Erythroblast (primary cell): ENCODE measurements around the gene DNAJC6.
A peak's percentile ranks its signal among the peaks of the same experiment; 100 is the strongest.
"Not testable (repeated sequence)": the region's sequence is repeated elsewhere in the genome, so short reads cannot be mapped to it uniquely, and the experiment has no call there.

Experiments used
- DNase-seq, 2 experiments: peaks; one replicate each; lab custom pipeline; 2025; lab: John Stamatoyannopoulos, UW
- GATA1 ChIP-seq: IDR thresholded peaks from 2 replicates; pipeline ENCODE4 v1.6.1; 2011; ENCODE audit warnings: low read depth, mild to moderate bottlenecking, control low read depth, low read length, moderate library complexity
- POLR2A ChIP-seq: IDR thresholded peaks from 2 replicates; pipeline ENCODE4 v1.6.1; 2011; ENCODE audit warnings: mild to moderate bottlenecking, low read length

Gene DNAJC6

DNA sequence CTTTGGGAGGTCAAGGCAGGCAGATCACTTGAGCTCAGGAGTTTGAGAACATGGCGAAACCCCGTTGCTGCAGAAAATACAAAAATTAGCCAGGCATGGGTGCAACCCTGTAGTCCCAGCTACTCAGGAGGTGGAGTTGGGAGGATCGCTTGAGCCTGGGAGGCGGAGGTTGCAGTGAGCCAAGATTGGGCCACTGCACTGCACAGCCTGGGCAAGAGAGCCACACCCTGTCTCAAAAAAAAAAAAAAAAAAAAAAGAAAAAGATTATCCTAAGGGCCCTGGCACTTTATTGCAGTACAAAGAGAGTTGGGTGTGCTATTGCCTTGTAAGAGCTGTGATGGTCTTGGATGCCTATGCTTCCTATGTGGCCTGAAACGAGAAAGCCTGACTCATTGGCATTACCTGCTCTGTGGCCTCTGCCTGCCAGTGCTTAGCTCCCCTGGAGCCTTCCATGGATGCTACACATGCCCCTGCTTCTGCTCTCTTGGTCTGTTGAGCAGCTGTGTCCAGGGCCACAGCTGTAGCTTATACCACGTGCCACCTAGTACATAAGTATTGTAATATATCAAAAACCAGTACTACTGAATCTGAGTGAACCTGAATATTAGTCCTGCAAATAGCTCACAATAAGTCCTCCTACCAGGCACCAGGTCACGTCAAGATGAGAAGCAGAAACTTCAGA is 45.8 kb downstream of the DNAJC6 start:
- DNase-seq = peak; percentile 62 to 66
- TF ChIP-seq GATA1 (no peak), POLR2A (no peak)

DNA sequence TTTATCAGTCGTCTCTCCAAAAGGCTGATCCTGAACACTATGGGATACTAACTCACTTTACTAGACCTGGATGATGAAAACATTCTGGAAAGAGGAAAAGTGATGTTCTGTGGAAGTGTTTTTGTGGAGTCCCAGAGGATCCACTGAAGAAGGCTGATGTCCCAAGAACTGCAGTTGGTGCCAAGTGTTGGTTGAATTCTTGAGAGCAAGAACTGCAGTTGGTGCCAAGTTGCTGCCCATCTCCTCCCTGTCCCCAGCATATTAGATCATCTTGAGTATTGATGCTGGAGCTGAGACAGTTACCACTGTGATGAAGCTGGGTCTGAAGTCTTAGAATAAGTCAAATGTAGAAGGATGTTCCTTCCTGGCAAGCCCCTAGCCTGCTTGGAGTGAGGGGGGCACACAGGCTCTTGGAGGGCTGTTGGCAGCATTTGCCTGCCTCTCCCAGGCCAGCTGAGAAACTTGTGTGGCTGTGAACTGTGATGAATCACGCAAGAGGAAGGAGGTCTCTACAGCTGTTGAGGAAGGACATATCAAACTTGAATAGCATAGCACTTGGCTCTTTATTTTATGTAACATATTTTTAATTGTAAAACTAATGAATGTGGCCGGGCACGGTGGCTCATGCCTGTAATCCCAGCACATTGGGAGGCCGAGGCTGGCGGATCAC is 48.1 kb downstream of the DNAJC6 start:
- no peak for DNase-seq
- TF ChIP-seq GATA1 = no peak
- no peak for TF ChIP-seq POLR2A

DNA sequence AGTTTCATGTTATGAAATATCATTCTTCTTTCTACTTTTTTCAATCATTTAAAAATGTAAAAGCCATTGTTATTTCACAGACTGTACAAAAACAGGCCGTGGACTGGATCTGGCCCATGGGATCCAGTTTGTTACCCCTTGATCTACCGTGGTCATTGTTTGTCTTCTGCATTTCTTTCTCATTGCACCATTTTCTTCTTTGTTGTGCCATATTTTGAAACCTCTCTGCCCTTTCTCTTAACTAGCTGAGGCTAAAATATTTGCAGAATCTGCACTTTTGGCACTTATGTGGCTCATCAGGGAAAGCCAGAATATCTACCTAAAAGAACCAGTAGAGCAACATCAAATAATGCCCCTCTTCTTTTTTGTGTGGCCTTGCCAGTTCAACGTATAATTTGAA is 50.5 kb downstream of the DNAJC6 start:
- TF ChIP-seq GATA1 (no peak), POLR2A (no peak)

DNA sequence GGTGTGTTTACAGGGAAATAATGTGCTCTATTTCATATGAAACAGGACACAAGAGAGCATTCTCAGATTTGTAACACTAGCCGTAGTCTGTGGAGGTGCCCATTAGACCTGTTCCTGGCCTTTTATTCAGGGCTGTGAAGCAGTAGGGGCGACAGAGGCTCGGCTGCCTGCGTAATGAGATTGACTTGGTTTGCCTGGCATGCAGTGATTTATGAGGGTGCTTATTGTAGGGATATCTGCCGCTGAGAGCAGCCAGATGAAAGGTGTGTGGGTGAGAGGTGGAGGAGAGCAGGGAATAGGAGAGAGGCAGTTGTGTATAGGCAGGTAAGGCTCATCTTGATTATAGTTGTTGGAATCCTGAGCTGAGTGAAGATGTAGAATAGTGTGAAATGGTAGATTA is 51.3 kb downstream of the DNAJC6 start:
- no peak for TF ChIP-seq POLR2A
- TF ChIP-seq GATA1 = no peak
- no peak for DNase-seq

More for the DNA sequence above, 50.5 kb downstream of the DNAJC6 start:
- DNase-seq = no peak

DNA sequence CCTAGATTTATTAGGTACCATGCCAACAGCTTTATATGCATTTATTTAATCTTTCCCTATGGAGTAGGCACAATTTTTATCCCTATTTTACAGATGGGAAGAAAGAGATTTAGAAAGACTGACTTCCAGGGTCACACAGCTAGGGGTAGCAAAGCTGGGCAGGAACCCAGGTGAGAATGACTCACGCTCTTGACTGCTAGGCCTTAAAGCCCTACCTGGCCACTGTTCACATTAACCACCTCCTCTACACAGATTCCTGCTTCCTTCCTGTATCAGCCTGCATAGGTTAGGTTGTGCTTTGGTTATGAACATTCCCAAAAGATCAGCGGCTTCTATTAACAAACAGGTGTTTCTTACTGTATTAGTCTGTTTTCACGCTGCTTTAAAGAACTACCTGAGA is 53.2 kb downstream of the DNAJC6 start:
- TF ChIP-seq POLR2A (no peak), GATA1 (no peak)
- DNase-seq = no peak

GRCh38 chr1:65363484-65363883 is 54.1 kb downstream of the DNAJC6 start:
- no peak for TF ChIP-seq GATA1
- TF ChIP-seq POLR2A = no peak
- no peak for DNase-seq

GRCh38 chr1:65368403-65368802 is 59.1 kb downstream of the DNAJC6 start:
- DNase-seq = no peak
- no peak for TF ChIP-seq POLR2A
- no peak for TF ChIP-seq GATA1

DNA sequence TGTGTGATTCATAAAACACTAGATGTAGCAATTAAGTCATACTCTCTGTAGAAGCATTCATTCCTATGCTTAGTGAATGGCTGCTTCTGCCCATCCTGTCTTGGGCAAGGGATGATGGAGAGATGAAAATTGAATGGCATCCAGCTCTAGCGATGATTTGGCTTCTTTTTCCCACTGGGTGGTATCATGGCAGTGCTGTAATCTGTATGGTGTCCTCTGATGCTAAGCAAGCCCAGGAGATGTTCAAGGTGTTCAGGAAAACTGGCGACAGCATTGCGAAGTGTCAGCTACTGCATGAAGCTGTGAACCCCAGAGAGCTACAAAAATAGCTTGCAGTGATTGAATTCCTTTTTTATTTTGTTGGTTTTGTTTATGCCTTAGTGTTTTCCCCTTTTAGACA is 62.2 kb downstream of the DNAJC6 start:
- DNase-seq = no peak
- no peak for TF ChIP-seq GATA1
- no peak for TF ChIP-seq POLR2A

- TF ChIP-seq POLR2A (no peak), GATA1 (no peak)
- peak; percentile 48 to 69 for DNase-seq
Measured at GRCh38 chr1:65372557-65372956, 63.2 kb downstream of the DNAJC6 start.

GRCh38 chr1:65377496-65378246 is 68.3 kb downstream of the DNAJC6 start:
- DNase-seq = peak in 1 of 2 experiments; percentile 28
- TF ChIP-seq POLR2A (no peak), GATA1 (no peak)

GRCh38 chr1:65378247-65378946 is 69.1 kb downstream of the DNAJC6 start:
- peak; percentile 66 to 84 for DNase-seq
- TF ChIP-seq GATA1 (no peak), POLR2A (no peak)

DNA sequence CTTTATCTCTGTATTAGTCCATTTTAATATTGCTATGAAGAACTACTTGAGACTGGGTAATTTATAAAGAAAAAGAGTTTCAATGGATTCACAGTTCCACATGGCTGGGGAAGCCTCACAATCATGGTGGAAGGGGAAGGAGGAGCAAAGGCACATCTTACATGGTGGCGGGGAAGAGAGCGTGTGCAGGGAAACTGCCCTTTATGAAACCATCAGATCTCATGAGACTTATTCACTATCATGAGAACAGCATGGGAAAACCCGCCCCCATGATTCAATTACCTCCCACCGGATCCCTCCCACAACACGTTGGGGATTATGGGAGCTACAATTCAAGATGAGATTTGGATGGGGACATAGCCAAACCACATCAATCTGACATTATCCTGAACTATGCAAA is 75.1 kb downstream of the DNAJC6 start:
- not testable (repeated sequence) for DNase-seq

DNA sequence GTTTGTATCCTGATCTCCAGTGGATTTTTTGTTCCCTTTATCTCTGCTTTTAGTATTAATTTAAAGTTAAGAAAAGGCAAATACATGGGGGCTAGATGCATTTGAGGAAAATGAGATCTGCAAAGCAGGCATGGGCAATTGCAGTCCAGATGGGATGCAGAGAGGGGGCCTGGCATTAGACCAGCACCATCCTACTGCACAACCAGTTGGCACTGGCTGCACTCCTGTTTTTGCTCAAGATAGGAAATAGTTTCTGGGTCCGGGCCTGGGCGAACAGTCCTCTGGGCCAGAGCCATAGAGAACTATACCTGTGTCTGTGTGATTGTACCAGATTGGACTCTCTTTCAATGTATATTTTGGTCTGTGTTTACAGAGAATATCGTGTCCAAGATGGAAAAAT is 77.1 kb downstream of the DNAJC6 start:
- no peak for TF ChIP-seq GATA1
- TF ChIP-seq POLR2A = no peak

More for the DNA sequence above, 77.1 kb downstream of the DNAJC6 start:
- no peak for DNase-seq
